ENCODE results near the gene LTO1.
A peak's percentile ranks its signal among the peaks of the same experiment; 100 is the strongest.

Gene LTO1

DNA sequence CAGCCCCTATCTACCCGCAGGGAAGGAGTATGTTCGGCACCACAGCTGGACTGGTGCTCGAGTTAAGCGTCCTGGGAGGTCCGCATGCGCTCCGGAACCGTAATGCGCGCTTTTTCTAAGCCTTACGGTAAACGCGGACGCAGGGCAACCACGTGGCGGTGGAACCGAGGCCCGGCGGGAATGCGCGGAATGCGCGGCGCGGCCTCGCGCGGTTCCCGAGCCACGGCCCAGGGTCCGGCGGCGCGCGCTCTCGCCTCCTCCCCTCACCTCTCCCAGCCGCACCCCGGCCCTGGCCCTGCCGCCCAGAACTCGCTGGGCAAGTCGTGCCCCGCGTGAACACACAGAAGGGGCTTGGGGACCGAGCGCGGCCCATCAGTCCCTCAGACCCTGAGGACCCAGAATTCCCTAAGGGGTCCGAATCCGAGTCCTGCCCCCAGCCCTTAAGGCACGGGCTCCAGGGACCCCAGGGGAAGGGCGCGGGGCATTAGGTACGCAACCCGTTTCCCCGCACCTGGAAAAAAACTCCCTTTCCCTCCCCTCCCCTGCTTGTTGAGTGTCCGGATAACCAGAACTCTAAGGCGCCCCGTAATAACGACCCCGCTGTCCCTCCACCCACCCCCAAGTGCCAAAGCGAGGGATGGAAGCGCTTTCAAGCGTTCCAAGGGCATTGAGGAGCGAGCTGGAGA, 38.5 kb downstream of the LTO1 start:
- H3K4me3 ChIP-seq (ENCODE audit: low read depth, low read length), result peak overlapping the region; percentile 96
- TF ChIP-seq, protein P1, sequence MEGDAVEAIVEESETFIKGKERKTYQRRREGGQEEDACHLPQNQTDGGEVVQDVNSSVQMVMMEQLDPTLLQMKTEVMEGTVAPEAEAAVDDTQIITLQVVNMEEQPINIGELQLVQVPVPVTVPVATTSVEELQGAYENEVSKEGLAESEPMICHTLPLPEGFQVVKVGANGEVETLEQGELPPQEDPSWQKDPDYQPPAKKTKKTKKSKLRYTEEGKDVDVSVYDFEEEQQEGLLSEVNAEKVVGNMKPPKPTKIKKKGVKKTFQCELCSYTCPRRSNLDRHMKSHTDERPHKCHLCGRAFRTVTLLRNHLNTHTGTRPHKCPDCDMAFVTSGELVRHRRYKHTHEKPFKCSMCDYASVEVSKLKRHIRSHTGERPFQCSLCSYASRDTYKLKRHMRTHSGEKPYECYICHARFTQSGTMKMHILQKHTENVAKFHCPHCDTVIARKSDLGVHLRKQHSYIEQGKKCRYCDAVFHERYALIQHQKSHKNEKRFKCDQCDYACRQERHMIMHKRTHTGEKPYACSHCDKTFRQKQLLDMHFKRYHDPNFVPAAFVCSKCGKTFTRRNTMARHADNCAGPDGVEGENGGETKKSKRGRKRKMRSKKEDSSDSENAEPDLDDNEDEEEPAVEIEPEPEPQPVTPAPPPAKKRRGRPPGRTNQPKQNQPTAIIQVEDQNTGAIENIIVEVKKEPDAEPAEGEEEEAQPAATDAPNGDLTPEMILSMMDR (conservative IDR thresholded peaks at IDR 0.05; ENCODE audit: low read depth, low read length), result no peak
- peak; percentile 96 for DNase-seq (ENCODE audit: low read depth)

DNA sequence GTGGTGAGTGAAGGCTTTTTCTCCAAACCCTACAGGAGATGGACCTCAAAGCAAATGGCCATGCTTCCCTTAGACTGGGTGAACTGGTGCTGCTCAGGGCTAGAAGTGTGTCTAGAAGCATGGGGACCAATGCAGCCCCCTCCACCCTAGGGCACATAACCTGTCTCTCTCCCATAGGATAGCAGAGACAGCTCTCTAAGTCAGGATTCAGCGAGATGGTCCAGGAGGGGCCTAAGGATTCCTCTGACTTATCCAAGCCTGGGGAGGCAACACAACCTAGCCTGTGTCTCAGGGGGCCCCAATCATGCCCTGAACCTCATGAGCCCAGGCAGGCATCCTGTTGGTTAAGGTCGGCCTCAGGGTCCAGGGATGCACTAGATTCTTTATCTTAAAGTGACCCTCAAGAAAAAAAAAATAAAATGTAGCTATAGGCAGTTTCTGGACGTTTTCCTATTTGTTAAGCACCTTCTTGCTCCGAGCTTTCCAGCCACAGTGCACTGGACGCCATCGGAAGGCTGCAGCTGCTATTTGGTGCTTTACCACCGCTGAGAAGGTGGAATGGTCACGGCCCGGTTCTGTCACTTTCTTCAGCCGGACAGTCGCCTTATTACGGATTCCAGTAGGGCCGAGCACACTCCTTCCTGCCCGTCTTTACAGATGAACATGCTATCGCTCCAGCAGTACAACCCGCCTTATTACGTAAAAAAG, 39.2 kb downstream of the LTO1 start:
- TF ChIP-seq, protein P1 (conservative IDR thresholded peaks at IDR 0.05; ENCODE audit: low read depth, low read length), result no peak
- no peak for DNase-seq (ENCODE audit: low read depth)
- peak overlapping the region; percentile 44 for H3K4me3 ChIP-seq (ENCODE audit: low read depth, low read length)

DNA sequence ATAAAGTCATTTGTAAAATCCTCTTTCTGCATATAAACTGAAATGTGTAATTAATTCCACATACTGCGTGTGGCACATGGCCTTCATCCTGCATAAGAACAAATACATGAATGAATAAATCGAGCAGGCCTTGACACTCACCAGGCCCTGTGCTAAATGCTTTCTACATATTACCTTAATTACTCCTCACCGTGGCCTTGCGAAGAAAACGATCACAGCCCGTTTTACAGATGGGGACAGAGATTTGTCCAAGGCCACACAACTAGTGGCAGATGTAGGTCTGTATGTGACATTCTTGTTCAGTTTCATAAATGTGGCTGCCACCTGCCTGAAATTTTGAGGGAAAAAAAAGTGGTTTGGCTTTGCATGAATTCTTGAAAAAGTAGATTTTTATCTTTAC, 40.0 kb downstream of the LTO1 start:
- DNase-seq (ENCODE audit: low read depth), result no peak
- TF ChIP-seq, protein P1 (conservative IDR thresholded peaks at IDR 0.05; ENCODE audit: low read depth, low read length), result no peak
- no peak overlapping the region for H3K4me3 ChIP-seq (ENCODE audit: low read depth, low read length)

DNA sequence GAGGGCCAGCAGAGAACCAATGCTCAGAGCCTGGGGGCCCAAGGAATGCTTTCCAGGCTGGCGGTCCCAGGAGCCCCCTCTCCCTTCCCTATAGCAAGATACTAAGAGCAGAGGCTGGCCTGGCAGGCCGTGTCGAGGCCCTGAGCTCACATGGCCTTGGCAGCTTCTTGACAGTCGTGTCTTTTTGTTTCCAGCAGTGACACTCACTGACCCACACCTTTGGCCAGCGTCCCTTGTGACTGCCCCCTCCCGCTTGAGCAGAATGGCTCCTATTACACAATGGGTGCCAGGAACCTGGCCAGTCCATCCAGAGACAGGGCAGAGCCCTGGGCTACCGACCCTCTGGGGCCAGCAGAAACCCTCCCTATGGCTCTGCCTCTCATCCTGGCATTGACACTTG, 40.6 kb downstream of the LTO1 start:
- H3K4me3 ChIP-seq (ENCODE audit: low read depth, low read length), result no peak overlapping the region
- TF ChIP-seq, protein P1 (conservative IDR thresholded peaks at IDR 0.05; ENCODE audit: low read depth, low read length), result no peak
- no peak for DNase-seq (ENCODE audit: low read depth)

DNA sequence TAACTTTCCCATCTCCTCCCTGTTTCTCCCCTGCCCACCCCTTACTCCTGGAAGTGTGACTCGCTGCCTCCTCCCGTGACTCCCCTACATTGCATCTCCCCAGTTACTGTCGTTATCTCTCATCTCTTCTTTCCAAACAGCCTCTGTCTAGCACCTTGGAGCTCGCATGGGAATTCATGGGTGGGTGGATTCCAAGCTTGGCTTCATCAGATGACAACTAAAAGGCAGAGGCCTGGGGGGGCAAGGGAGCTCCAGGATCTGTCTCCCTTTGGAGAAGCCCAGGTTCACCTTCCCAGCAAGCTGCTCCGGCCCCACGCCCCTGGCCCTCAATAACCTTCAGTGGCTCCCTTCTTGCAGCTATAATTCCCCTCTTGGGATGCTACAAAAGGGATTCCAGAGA, 41.1 kb downstream of the LTO1 start:
- DNase-seq (ENCODE audit: low read depth), result no peak
- TF ChIP-seq, protein P1 (conservative IDR thresholded peaks at IDR 0.05; ENCODE audit: low read depth, low read length), result no peak
- H3K4me3 ChIP-seq (ENCODE audit: low read depth, low read length), result no peak overlapping the region

DNA sequence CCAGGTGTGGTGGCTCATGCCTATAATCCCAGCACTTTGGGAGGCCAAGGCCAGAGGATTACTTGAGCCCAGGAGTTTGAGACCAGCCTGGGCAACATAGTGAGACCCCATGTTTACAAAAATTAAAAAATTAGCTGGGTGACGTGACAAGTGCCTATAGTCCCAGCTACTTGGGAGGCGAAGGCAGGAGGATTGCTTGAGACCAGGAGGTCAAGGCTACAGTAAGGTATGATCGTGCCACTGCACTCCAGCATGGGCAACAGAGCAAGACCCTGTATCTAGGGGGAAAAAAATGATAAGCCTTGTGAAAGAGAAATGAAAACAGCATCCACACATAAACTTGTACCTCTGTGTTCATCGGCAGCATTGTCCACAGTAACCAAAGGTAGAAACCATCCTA, 42.3 kb downstream of the LTO1 start:
- no peak for DNase-seq (ENCODE audit: low read depth)
- H3K4me3 ChIP-seq (ENCODE audit: low read depth, low read length), result no peak overlapping the region
- TF ChIP-seq, protein P1 (conservative IDR thresholded peaks at IDR 0.05; ENCODE audit: low read depth, low read length), result no peak

DNA sequence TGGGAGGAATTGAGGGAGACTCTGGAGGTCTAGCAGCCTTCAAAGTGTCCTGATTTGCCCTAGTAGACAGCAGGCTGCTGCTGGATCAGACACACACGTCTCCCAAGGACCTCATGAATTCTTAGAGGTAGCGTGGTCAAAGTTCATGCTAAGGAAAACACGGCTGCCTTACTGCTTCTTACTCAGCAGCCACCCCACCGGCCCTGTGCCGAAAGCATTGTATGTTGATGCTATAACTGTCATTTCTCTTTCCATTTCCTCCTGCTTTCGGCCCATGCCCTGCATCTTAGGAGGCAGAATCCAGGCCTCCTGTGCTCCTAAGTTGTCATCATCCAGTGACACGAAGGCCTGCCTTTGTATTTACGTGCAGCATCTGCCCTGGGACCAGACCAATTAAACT, 44.7 kb downstream of the LTO1 start:
- no peak for DNase-seq (ENCODE audit: low read depth)
- TF ChIP-seq, protein P1 (conservative IDR thresholded peaks at IDR 0.05; ENCODE audit: low read depth, low read length), result no peak
- H3K4me3 ChIP-seq (ENCODE audit: low read depth, low read length), result no peak overlapping the region
